GM10266 (cell line): ENCODE measurements around the gene RDH16.
"Not testable (repeated sequence)": the region's sequence is repeated elsewhere in the genome, so short reads cannot be mapped to it uniquely, and the experiment has no call there.

Experiments used
- DNase-seq: peaks from one replicate; pipeline ENCODE4 v3.0.0; 2012; ENCODE audit errors: extremely low spot score
- CTCF ChIP-seq: IDR thresholded peaks from 2 replicates; pipeline ENCODE4 v1.5.1; 2012; ENCODE audit warnings: mild to moderate bottlenecking, low read depth; ENCODE audit not compliant: control insufficient read depth, insufficient read depth; ENCODE audit errors: missing control alignments

Gene RDH16

GRCh38 chr12:56943878-56944277, 13.5 kb downstream of the RDH16 start:
- no peak for DNase-seq
- no peak for TF ChIP-seq CTCF

DNA sequence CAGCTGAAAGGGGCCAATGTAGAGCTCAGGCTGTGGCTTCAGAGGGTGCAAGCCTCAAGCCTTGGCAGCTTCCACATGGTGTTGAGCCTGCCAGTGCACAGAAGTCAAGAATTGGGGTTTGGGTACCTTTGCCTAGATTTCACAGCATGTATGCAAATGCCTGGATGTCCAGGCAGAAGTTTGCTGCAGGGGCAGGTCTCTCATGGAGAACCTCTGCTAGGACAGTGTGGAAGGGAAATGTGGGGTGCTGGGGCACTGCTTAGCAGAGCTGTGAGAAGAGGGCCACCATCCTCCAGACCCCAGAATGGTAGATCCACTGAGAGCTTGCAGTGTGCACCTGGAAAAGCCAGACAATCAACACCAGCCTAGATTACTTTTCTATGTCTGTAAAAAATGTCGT, 14.0 kb downstream of the RDH16 start:
- DNase-seq = not testable (repeated sequence)

GRCh38 chr12:56941299-56942017, 15.9 kb downstream of the RDH16 start:
- TF ChIP-seq CTCF = no peak
- DNase-seq = no peak

GRCh38 chr12:56940942-56941298, 16.5 kb downstream of the RDH16 start:
- not testable (repeated sequence) for DNase-seq

GRCh38 chr12:56935752-56936151, 21.7 kb downstream of the RDH16 start:
- no peak for TF ChIP-seq CTCF
- DNase-seq = no peak

DNA sequence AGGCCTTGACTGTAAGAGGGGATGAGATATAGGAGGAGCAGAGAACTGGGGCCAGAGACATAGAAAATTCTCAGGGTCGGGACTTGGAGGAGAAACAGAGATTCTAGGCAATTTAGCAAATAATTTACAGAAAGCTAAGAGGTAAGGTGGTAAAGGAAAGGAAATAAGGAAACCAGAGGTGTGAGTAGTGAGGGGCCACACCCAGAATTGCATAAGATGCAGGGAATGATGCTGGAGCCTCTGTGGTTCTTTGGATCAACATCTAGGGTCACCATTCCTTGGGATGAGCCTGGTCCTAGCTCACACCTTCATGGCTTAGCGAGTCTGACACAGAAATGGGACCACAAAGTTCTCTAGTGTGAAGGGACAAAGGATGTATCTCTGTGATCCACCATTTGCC, 22.3 kb downstream of the RDH16 start:
- TF ChIP-seq CTCF = no peak
- DNase-seq = no peak

DNA sequence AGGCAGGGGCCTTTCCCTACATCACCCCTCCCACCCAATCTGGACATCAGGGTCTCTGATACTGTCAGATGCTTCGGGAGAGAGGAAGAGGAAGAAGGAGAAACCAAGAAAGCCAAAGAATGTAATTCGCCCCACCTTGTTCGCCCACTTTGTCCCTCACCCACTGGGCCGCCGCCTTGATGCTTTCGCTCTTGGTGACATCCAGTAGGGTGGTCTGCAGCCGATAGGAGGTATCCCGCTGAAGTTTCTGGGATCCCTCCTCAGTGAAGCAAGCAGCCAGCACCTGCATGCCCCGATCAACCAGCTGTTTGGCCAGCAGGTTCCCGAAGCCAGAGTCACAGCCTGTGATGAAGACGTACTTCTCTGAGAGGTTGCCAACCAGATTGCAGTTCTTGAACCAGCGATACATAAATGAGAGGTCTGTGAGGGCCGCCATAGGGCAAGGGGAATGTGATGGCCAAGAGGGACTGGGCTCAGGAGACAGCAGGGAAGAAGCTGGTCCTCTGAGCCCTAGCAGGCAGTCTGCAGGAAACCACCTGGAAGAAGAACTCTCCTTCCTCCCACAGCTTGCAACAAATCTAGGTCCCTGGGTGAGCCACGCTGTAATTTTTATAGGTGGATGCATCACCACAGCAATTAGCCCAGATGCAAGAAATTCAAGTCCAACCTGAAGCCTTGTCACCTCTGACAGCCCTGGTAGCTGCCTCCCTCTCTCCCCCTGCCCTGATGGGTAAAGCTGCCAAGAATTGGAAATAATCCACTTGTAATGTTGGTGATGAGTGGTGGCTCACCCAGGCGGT, 23.4 kb downstream of the RDH16 start, which contains the start of gene SDR9C7:
Gene SDR9C7 (minus strand): TSS at position 583 of the 800 bp plus-strand sequence. CDS start 147 bp downstream, at position 436.
- no peak for DNase-seq
- no peak for TF ChIP-seq CTCF

GRCh38 chr12:56932867-56933266, 24.5 kb downstream of the RDH16 start:
- DNase-seq = no peak
- no peak for TF ChIP-seq CTCF
